Trophoblast cell (in vitro differentiated cells and primary cell): ENCODE results near the gene ACYP2.
"Not testable (repeated sequence)": the region's sequence is repeated elsewhere in the genome, so short reads cannot be mapped to it uniquely, and the experiment has no call there.

ENCODE experiments used
- DNase-seq, 2 donors: peaks; one replicate each; pipeline ENCODE4 v3.0.0-alpha.2; 2016
- H2AFZ ChIP-seq: 2 replicates; pipeline ENCODE4 v1.6.1; 2013; ENCODE audit warnings: low read length, moderate library complexity, mild to moderate bottlenecking; ENCODE audit not compliant: insufficient read depth, poor library complexity
- H2AK5ac ChIP-seq: 2 replicates; pipeline ENCODE4 v1.6.1; 2013; ENCODE audit warnings: mild to moderate bottlenecking, low read length
- H2BK120ac ChIP-seq: 2 replicates; pipeline ENCODE4 v1.6.1; 2013; ENCODE audit warnings: low read length, mild to moderate bottlenecking, moderate library complexity; ENCODE audit not compliant: insufficient read depth, poor library complexity
- H2BK12ac ChIP-seq: 2 replicates; pipeline ENCODE4 v1.6.1; 2013; ENCODE audit warnings: mild to moderate bottlenecking, low read length, moderate library complexity
- H2BK5ac ChIP-seq: 2 replicates; pipeline ENCODE4 v1.6.1; 2013; ENCODE audit warnings: low read length, low read depth, moderate library complexity, mild to moderate bottlenecking; ENCODE audit not compliant: poor library complexity
- H3K14ac ChIP-seq: 2 replicates; pipeline ENCODE4 v1.6.1; 2013; ENCODE audit warnings: mild to moderate bottlenecking, low read length
- H3K18ac ChIP-seq: 2 replicates; pipeline ENCODE4 v1.6.1; 2013; ENCODE audit warnings: mild to moderate bottlenecking, low read length
- H3K23ac ChIP-seq: 2 replicates; pipeline ENCODE4 v1.6.1; 2013; ENCODE audit warnings: low read length
- H3K27ac ChIP-seq: 2 replicates; pipeline ENCODE4 v1.5.1; 2013; ENCODE audit warnings: low read depth, mild to moderate bottlenecking, inconsistent platforms, low read length, moderate library complexity
- H3K27me3 ChIP-seq: 2 replicates; pipeline ENCODE4 v1.6.1; 2013; ENCODE audit warnings: inconsistent platforms, mild to moderate bottlenecking, low read length, moderate library complexity; ENCODE audit not compliant: insufficient read depth
- H3K36me3 ChIP-seq, 2 experiments: 1 replicate in 1 of 2; 2 replicates in 1 of 2; pipeline ENCODE4 v1.6.1; 2013; ENCODE audit warnings: low read length in 2 of 2, mild to moderate bottlenecking in 2 of 2, moderate library complexity in 1 of 2; ENCODE audit not compliant: insufficient read depth in 2 of 2, control insufficient read depth in 1 of 2
- H3K4ac ChIP-seq: 2 replicates; pipeline ENCODE4 v1.6.1; 2013; ENCODE audit warnings: low read depth, mild to moderate bottlenecking, low read length, moderate library complexity
- H3K4me1 ChIP-seq, 2 experiments: 1 replicate in 1 of 2; 2 replicates in 1 of 2; pipeline ENCODE4 v1.6.1; 2013; ENCODE audit warnings: low read length in 2 of 2, mild to moderate bottlenecking in 2 of 2, moderate library complexity in 1 of 2; ENCODE audit not compliant: insufficient read depth in 2 of 2, control insufficient read depth in 1 of 2
- H3K4me2 ChIP-seq: 2 replicates; pipeline ENCODE4 v1.6.1; 2013; ENCODE audit warnings: inconsistent platforms, mild to moderate bottlenecking, low read length, moderate library complexity
- H3K4me3 ChIP-seq: 2 replicates; pipeline ENCODE4 v1.5.1; 2013; ENCODE audit warnings: mild to moderate bottlenecking, low read depth, low read length, inconsistent platforms
- H3K79me1 ChIP-seq: one replicate; pipeline ENCODE4 v1.6.1; 2013; ENCODE audit warnings: low read length
- H3K79me2 ChIP-seq: 2 replicates; pipeline ENCODE4 v1.6.1; 2013; ENCODE audit warnings: low read length, mild to moderate bottlenecking; ENCODE audit not compliant: control insufficient read depth, insufficient read depth, poor library complexity
- H3K9ac ChIP-seq: 2 replicates; pipeline ENCODE4 v1.6.1; 2013; ENCODE audit warnings: mild to moderate bottlenecking, low read length
- H3K9me3 ChIP-seq: 2 replicates; pipeline ENCODE4 v1.6.1; 2013; ENCODE audit warnings: low read depth, mild to moderate bottlenecking, control low read depth, inconsistent platforms, low read length; ENCODE audit not compliant: insufficient read depth
- H4K12ac ChIP-seq: 2 replicates; pipeline ENCODE4 v1.6.1; 2013; ENCODE audit warnings: low read depth, mild to moderate bottlenecking, low read length, moderate library complexity
- H4K8ac ChIP-seq: 2 replicates; pipeline ENCODE4 v1.6.1; 2013; ENCODE audit warnings: low read depth, mild to moderate bottlenecking, low read length, moderate library complexity
- H4K91ac ChIP-seq: one replicate; pipeline ENCODE4 v1.6.1; 2013; ENCODE audit warnings: low read depth, mild to moderate bottlenecking, low read length, moderate library complexity
- WGBS: extraction: QIAGEN DNeasy Blood & Tissue Kit; methylation state at CpG from one replicate; pipeline ENCODE4 v1.1.7; 2013; ENCODE audit warnings: missing lambda C conversion rate; ENCODE audit not compliant: insufficient read length, insufficient coverage; ENCODE audit errors: extremely low coverage; 5-methylcytosine and 5-hydroxymethylcytosine counted together

Gene ACYP2

GRCh38 chr2:54294665-54295064 lies 179.2 kb downstream of the ACYP2 start:
- not testable (repeated sequence) for DNase-seq, H3K9me3 ChIP-seq, H3K4me3 ChIP-seq, H4K12ac ChIP-seq, H3K14ac ChIP-seq, H2BK5ac ChIP-seq, H2BK120ac ChIP-seq, H2AK5ac ChIP-seq, H3K27ac ChIP-seq, H2BK12ac ChIP-seq, H3K79me2 ChIP-seq, H3K4me2 ChIP-seq, H3K23ac ChIP-seq, H3K4ac ChIP-seq, H3K79me1 ChIP-seq, H3K18ac ChIP-seq, H3K9ac ChIP-seq, H4K91ac ChIP-seq, H4K8ac ChIP-seq, H3K36me3 ChIP-seq, H2AFZ ChIP-seq, H3K4me1 ChIP-seq, H3K27me3 ChIP-seq
- no CpG with 5 or more reads among the region's 2 CpGs for WGBS

- no peak overlapping the region for H3K4me3 ChIP-seq
- H3K4me2 ChIP-seq, result no peak overlapping the region
- WGBS, result no CpG with 5 or more reads among the region's 5 CpGs
- no peak overlapping the region for H2AK5ac ChIP-seq
- no peak overlapping the region for H2AFZ ChIP-seq
- H2BK5ac ChIP-seq, result no peak overlapping the region
- no peak overlapping the region for H2BK120ac ChIP-seq
- no peaks in the 10 kb centered on the region for H3K27me3 ChIP-seq
- no peak overlapping the region for H3K9ac ChIP-seq
- no peaks in the 10 kb centered on the region for H3K79me1 ChIP-seq
- no peaks in the 10 kb centered on the region for H3K36me3 ChIP-seq
- H4K8ac ChIP-seq, result no peak overlapping the region
- no peak overlapping the region for H3K18ac ChIP-seq
- H4K91ac ChIP-seq, result no peak overlapping the region
- H2BK12ac ChIP-seq, result no peak overlapping the region
- no peak for DNase-seq
- no peak overlapping the region for H3K23ac ChIP-seq
- H3K79me2 ChIP-seq, result no peaks in the 10 kb centered on the region
- H3K27ac ChIP-seq, result no peak overlapping the region
- no peak overlapping the region for H3K4ac ChIP-seq
- no peaks in the 10 kb centered on the region for H3K9me3 ChIP-seq
- H3K14ac ChIP-seq, result no peak overlapping the region
- peaks cover 0 to 4% of the 10 kb centered on the region in 2 experiments for H3K4me1 ChIP-seq
- no peak overlapping the region for H4K12ac ChIP-seq
These were observed 180.5 kb downstream of the ACYP2 start for GRCh38 chr2:54295911-54296310.

GRCh38 chr2:54298514-54298913 lies 183.1 kb downstream of the ACYP2 start:
- Histone ChIP-seq H2BK120ac (no peak overlapping the region), H4K12ac (no peak overlapping the region), H3K36me3 (no peaks in the 10 kb centered on the region), H4K91ac (no peak overlapping the region), H2AK5ac (no peak overlapping the region), H3K4me1 (peaks cover 0 to 4% of the 10 kb centered on the region in 2 experiments), H3K79me1 (no peaks in the 10 kb centered on the region), H3K23ac (no peak overlapping the region), H2BK5ac (no peak overlapping the region), H3K4me3 (no peak overlapping the region), H3K9ac (no peak overlapping the region), H2AFZ (no peak overlapping the region), H4K8ac (no peak overlapping the region), H3K14ac (no peak overlapping the region), H3K4me2 (no peak overlapping the region), H3K27ac (no peak overlapping the region), H3K4ac (no peak overlapping the region), H3K18ac (no peak overlapping the region), H3K27me3 (no peaks in the 10 kb centered on the region), H3K79me2 (no peaks in the 10 kb centered on the region), H2BK12ac (no peak overlapping the region), H3K9me3 (peaks cover 2% of the 10 kb centered on the region)
- WGBS, result no CpG with 5 or more reads among the region's 5 CpGs
- DNase-seq, result no peak

DNA sequence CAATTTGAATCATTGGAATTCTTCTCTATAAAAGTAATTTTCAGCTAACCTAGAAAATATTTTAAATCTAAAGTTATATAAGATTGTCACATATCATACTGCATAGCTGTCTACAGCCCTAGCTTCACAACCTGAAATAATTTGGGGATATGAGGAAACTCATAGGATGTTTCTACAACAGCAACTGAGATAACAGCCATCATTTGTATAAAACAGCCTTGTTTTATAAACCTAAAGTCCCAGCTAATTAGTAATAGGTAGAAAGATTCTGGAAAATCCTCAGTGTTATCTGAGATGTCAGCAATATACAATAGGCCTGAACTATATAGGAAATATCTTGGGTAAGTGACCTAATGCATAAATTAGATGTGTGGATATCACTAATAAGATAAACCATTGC lies 188.2 kb downstream of the ACYP2 start:
- Histone ChIP-seq H3K14ac (no peak overlapping the region), H3K4ac (no peak overlapping the region), H3K23ac (no peak overlapping the region), H2AFZ (no peak overlapping the region), H3K79me1 (no peaks in the 10 kb centered on the region), H3K9me3 (peaks cover 2% of the 10 kb centered on the region), H3K79me2 (no peaks in the 10 kb centered on the region), H2BK12ac (no peak overlapping the region), H3K18ac (no peak overlapping the region), H2AK5ac (no peak overlapping the region), H3K36me3 (no peaks in the 10 kb centered on the region), H3K27me3 (no peaks in the 10 kb centered on the region), H4K12ac (no peak overlapping the region), H3K9ac (no peak overlapping the region), H3K27ac (no peak overlapping the region), H3K4me2 (no peak overlapping the region), H2BK5ac (no peak overlapping the region), H4K8ac (no peak overlapping the region), H2BK120ac (no peak overlapping the region), H3K4me1 (peaks cover 0 to 4% of the 10 kb centered on the region in 2 experiments), H4K91ac (no peak overlapping the region), H3K4me3 (no peak overlapping the region)
- DNase-seq, result no peak
